Transverse colon (tissue), 3 donors: ENCODE measurements around the gene PTPN20.
"Not testable (repeated sequence)": the region's sequence is repeated elsewhere in the genome, so short reads cannot be mapped to it uniquely, and the experiment has no call there.

ENCODE experiments used
- EP300 ChIP-seq: sonication (generic); formaldehyde crosslinking; IDR thresholded peaks from one replicate; pipeline ENCODE4 v1.6.1; 2017; ENCODE audit warnings: antibody characterized with exemption, low read depth
- POLR2A ChIP-seq: fragments of 450-650 bp; IDR thresholded peaks from one replicate; pipeline ENCODE4 v1.6.1; 2016; ENCODE audit warnings: antibody characterized with exemption, mild to moderate bottlenecking, moderate library complexity
- TF ChIP-seq, protein P1 (sequence below), 5 experiments: fragments of 200-600 bp in 3 of 5; fragments of 450-650 bp in 2 of 5; sonication (generic) in 3 of 5; IDR thresholded peaks; 1 replicate in 2 of 5; 2 replicates in 3 of 5; pipeline ENCODE4 v1.5.1; 2016 to 2017; ENCODE audit warnings: antibody characterized with exemption in 5 of 5, inconsistent platforms in 3 of 5, mild to moderate bottlenecking in 2 of 5, moderate library complexity in 1 of 5

DNA sequence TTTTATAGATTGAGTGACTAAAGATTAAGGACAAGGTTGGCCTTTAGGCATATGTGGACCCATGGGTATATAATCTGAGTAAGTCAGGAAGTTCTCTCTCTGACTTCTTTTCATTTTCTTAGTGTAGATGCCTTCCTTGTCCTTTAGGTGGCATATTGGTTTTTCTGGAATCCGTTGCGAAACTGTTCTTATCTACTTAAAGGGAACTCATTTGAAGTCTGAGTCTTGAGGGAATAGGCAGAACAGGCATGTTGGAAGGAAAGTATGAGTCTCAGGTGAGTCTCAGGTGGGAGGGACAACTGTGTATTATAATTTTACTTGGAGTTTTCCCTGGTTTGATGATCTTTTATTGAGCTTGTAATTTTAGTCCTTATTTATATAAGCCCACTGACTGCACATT, 14.6 kb downstream of the PTPN20 start:
- TF ChIP-seq, protein P1, sequence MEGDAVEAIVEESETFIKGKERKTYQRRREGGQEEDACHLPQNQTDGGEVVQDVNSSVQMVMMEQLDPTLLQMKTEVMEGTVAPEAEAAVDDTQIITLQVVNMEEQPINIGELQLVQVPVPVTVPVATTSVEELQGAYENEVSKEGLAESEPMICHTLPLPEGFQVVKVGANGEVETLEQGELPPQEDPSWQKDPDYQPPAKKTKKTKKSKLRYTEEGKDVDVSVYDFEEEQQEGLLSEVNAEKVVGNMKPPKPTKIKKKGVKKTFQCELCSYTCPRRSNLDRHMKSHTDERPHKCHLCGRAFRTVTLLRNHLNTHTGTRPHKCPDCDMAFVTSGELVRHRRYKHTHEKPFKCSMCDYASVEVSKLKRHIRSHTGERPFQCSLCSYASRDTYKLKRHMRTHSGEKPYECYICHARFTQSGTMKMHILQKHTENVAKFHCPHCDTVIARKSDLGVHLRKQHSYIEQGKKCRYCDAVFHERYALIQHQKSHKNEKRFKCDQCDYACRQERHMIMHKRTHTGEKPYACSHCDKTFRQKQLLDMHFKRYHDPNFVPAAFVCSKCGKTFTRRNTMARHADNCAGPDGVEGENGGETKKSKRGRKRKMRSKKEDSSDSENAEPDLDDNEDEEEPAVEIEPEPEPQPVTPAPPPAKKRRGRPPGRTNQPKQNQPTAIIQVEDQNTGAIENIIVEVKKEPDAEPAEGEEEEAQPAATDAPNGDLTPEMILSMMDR (IDR thresholded peaks at IDR 0.05) = not testable (repeated sequence)
- not testable (repeated sequence) for TF ChIP-seq POLR2A, EP300
